Smooth muscle cell (in vitro differentiated cells): Measurements from ENCODE around the gene ZGPAT. TPM values are rescaled to one million over a fixed set of nuclear protein-coding genes. Genes with fewer than 3 reads are reported as not detected.

ENCODE experiments used
- DNase-seq: peaks from one replicate; lab custom pipeline; 2025; ENCODE audit not compliant: unreplicated experiment; lab: John Stamatoyannopoulos, UW
- H2AFZ ChIP-seq: fragments of 200-600 bp; sonication (generic); 2 replicates; pipeline ENCODE4 v1.6.0; 2016; ENCODE audit warnings: antibody characterized with exemption, low read depth, mild to moderate bottlenecking
- H3F3A ChIP-seq: fragments of 200-600 bp; sonication (generic); 2 replicates; pipeline ENCODE4 v1.6.0; 2017; ENCODE audit warnings: antibody characterized with exemption, low read depth
- H3K27ac ChIP-seq: fragments of 200-600 bp; sonication (generic); 2 replicates; pipeline ENCODE4 v1.5.1; 2016; ENCODE audit warnings: low read depth, mild to moderate bottlenecking
- H3K27me3 ChIP-seq: fragments of 200-600 bp; sonication (generic); 2 replicates; pipeline ENCODE4 v1.6.1; 2016; ENCODE audit warnings: low read depth, mild to moderate bottlenecking
- H3K36me3 ChIP-seq: fragments of 200-600 bp; sonication (generic); 2 replicates; pipeline ENCODE4 v1.5.1; 2016; ENCODE audit warnings: low read depth
- H3K4me1 ChIP-seq: fragments of 200-600 bp; sonication (generic); 2 replicates; pipeline ENCODE4 v1.5.1; 2016; ENCODE audit warnings: low read depth
- H3K4me2 ChIP-seq: fragments of 200-600 bp; sonication (generic); 2 replicates; pipeline ENCODE4 v1.6.0; 2016; ENCODE audit warnings: mild to moderate bottlenecking
- H3K4me3 ChIP-seq: fragments of 200-600 bp; sonication (generic); 2 replicates; pipeline ENCODE4 v1.5.1; 2016; ENCODE audit warnings: mild to moderate bottlenecking
- H3K79me2 ChIP-seq: fragments of 200-600 bp; sonication (generic); 2 replicates; pipeline ENCODE4 v1.6.0; 2016; ENCODE audit warnings: low read depth, mild to moderate bottlenecking
- H3K9ac ChIP-seq: fragments of 200-600 bp; sonication (generic); 2 replicates; pipeline ENCODE4 v1.6.0; 2016; ENCODE audit warnings: low read depth
- H3K9me3 ChIP-seq: fragments of 200-600 bp; sonication (generic); replicated peaks from 2 replicates; pipeline ENCODE4 v1.5.1; 2016; ENCODE audit warnings: low read depth
- H4K20me1 ChIP-seq: fragments of 200-600 bp; sonication (generic); 2 replicates; pipeline ENCODE4 v1.6.0; 2016; ENCODE audit warnings: low read depth
- WGBS: methylation state at CpG from one replicate; pipeline ENCODE4 v1.1.7; 2016; ENCODE audit warnings: low lambda C conversion rate; 5-methylcytosine and 5-hydroxymethylcytosine counted together
- polyA plus RNA-seq: library from polyadenylated mRNA; unstranded; fragments of >200 nt; fragmentation: Nextera tagmentation; extraction: Ambion mirVana; gene quantifications from 2 replicates; pipeline ENCODE4 v1.2.1, GENCODE V29; 2016
- total RNA-seq: library from RNA; depleted of rRNA; stranded (reverse); fragments of >200 nt; gene quantifications from 2 replicates; pipeline ENCODE4 v1.2.3, GENCODE V29; 2014
- TF ChIP-seq, protein P1 (sequence below): fragments of 200-600 bp; sonication (generic); IDR thresholded peaks from 2 replicates; pipeline ENCODE4 v1.5.1; 2017; ENCODE audit warnings: borderline replicate concordance, mild to moderate bottlenecking, antibody characterized with exemption; ENCODE audit not compliant: insufficient read depth, poor library complexity, severe bottlenecking

The ZGPAT gene
- total and polyA plus RNA-seq, 2 experiments from 2014 or later, result 13.8 to 32.3 TPM

DNA sequence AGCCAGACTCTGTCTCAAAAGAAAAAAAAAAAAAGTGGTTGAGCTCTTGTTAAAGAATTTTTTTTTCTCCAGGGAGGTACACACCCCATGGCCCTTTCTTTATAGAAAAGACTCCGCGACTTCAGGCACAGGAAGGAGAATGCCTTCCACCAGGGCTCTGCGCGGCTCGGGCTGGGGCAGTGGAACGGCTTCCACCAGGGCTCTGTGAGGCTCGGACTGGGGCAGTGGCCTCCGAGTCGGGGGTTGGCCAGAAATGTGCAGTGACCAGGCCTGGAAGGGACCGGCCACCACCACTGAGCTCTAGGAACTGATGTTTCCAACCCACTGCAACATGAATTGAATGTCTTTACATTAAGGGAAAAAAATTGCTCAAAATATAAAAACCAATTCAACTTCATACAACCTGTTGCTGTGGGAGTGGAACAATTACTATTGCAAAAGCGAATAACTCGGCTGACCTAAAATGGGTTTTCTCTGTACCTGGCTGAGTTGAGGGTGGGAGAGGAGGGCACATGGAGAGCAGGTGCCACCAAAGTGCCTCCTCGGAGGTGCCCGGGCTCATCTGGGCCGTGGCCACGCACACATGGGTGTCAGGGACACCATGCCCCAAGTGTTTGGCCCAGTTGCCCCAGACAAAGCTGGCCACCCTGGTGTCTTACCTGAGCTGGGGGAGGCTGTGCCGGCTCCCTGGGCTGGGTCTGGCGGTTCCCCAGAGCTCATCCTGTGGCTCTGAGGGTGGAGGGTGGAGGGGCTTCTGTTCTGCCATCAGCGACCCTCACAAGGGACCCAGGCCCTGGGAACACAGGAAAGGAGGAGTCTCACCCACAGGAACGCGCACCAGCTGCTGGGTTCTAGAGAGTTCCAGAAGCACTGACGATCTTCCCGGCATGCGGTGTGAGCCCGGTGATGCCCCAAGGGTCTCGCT lies 61.0 kb downstream of the ZGPAT start:
- Histone ChIP-seq H3K79me2 (no peaks in the 10 kb centered on the region), H3K9me3 (no peaks in the 10 kb centered on the region), H3F3A (no peaks in the 10 kb centered on the region), H3K4me2 (no peak overlapping the region), H3K9ac (no peak overlapping the region), H2AFZ (no peak overlapping the region), H4K20me1 (no peaks in the 10 kb centered on the region), H3K4me1 (no peaks in the 10 kb centered on the region), H3K27ac (no peak overlapping the region), H3K4me3 (no peak overlapping the region), H3K36me3 (no peaks in the 10 kb centered on the region), H3K27me3 (no peaks in the 10 kb centered on the region)
- 97% methylated on average over 26 of the region's 26 CpGs for WGBS
- TF ChIP-seq, protein P1, sequence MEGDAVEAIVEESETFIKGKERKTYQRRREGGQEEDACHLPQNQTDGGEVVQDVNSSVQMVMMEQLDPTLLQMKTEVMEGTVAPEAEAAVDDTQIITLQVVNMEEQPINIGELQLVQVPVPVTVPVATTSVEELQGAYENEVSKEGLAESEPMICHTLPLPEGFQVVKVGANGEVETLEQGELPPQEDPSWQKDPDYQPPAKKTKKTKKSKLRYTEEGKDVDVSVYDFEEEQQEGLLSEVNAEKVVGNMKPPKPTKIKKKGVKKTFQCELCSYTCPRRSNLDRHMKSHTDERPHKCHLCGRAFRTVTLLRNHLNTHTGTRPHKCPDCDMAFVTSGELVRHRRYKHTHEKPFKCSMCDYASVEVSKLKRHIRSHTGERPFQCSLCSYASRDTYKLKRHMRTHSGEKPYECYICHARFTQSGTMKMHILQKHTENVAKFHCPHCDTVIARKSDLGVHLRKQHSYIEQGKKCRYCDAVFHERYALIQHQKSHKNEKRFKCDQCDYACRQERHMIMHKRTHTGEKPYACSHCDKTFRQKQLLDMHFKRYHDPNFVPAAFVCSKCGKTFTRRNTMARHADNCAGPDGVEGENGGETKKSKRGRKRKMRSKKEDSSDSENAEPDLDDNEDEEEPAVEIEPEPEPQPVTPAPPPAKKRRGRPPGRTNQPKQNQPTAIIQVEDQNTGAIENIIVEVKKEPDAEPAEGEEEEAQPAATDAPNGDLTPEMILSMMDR, result no peak
- no peak for DNase-seq

DNA sequence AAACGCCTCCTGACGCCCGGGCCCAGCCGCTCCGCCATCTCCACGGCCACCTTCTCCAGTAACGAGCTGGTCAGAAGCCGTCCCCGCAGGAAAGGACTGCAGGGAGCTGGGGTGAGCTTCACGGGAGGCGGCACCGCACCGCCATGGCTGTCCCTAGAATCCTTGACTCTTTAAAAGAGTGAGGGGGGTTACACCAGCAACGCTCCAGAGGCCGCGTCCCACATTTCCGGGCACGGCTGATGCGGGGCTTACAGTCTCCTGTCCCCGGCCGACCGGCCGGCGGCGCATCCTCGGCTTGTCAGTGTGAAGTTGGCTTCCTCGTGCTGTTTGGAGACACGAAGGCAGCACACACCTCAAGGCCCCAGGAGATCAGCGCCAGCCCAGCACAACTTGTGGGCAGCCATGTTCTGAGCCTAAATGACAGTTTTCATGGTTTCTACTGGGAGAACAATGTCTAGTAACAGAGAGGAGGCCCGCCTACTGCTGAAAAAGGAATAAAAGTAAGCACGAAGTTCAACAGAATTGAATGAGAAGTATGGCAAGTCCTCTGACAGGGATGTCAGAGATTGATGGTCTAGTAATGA lies 62.1 kb downstream of the ZGPAT start:
- H2AFZ ChIP-seq, result no peak overlapping the region
- no peak overlapping the region for H3K4me3 ChIP-seq
- no peaks in the 10 kb centered on the region for H3K36me3 ChIP-seq
- no peaks in the 10 kb centered on the region for H3K9me3 ChIP-seq
- H3K27me3 ChIP-seq, result no peaks in the 10 kb centered on the region
- 95% methylated on average over 31 of the region's 31 CpGs for WGBS
- no peak overlapping the region for H3K4me2 ChIP-seq
- H3K27ac ChIP-seq, result no peak overlapping the region
- H3F3A ChIP-seq, result no peaks in the 10 kb centered on the region
- no peaks in the 10 kb centered on the region for H3K79me2 ChIP-seq
- no peak overlapping the region for H3K9ac ChIP-seq
- no peak for DNase-seq
- TF ChIP-seq, protein P1, result no peak
- no peaks in the 10 kb centered on the region for H3K4me1 ChIP-seq
- no peaks in the 10 kb centered on the region for H4K20me1 ChIP-seq

DNA sequence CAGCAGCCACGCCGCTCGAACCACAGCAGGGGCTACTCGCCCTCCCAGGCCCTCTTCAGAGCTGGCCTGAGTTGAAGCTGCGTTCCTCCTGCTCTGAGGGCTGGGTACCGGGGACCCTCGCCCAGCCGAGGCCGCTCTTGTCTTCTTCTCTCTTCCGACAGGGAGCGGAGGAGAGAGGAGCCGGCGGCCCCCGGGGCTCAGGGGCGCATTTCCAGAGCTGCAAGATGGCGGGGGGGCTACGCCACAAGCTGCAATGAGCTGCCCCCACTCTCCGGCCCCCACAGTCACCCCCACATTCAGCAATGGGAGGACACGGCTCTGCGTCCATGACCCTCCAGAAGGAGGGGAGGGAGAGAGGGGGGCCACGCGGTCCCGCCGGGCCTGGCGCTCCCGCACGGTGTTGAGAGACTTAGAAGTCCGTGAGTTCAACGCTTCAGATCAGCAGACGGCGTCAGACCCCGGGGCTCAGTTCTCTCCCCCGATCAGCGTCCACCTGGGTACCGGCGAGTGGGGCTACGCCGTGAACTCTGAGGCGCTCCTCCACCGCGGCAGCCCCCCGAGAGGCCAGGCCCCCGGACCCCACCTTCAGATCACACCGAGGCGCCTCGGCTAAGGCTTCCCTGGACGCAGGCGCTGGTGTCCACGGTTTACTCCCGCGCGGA lies 63.3 kb downstream of the ZGPAT start:
- Histone ChIP-seq H3K9ac (no peak overlapping the region), H3K27ac (no peak overlapping the region), H2AFZ (no peak overlapping the region), H3K27me3 (no peaks in the 10 kb centered on the region), H3K36me3 (no peaks in the 10 kb centered on the region), H3K4me1 (no peaks in the 10 kb centered on the region), H3K79me2 (no peaks in the 10 kb centered on the region), H3K4me2 (no peak overlapping the region), H3K9me3 (no peaks in the 10 kb centered on the region), H3F3A (no peaks in the 10 kb centered on the region), H3K4me3 (no peak overlapping the region), H4K20me1 (peaks cover 8% of the 10 kb centered on the region)
- WGBS, result 94% methylated on average over 48 of the region's 52 CpGs
- TF ChIP-seq, protein P1, result no peak
- no peak for DNase-seq
